GM19463 (cell line): ENCODE measurements around the gene ARL2BP.

ENCODE experiments used
- ATAC-seq: cut with Tn5 transposase; IDR thresholded peaks from one replicate; pipeline ENCODE4 v1.9.1; 2021; ENCODE audit warnings: mild to moderate bottlenecking, moderate library complexity; ENCODE audit not compliant: unreplicated experiment

The ARL2BP gene

DNA sequence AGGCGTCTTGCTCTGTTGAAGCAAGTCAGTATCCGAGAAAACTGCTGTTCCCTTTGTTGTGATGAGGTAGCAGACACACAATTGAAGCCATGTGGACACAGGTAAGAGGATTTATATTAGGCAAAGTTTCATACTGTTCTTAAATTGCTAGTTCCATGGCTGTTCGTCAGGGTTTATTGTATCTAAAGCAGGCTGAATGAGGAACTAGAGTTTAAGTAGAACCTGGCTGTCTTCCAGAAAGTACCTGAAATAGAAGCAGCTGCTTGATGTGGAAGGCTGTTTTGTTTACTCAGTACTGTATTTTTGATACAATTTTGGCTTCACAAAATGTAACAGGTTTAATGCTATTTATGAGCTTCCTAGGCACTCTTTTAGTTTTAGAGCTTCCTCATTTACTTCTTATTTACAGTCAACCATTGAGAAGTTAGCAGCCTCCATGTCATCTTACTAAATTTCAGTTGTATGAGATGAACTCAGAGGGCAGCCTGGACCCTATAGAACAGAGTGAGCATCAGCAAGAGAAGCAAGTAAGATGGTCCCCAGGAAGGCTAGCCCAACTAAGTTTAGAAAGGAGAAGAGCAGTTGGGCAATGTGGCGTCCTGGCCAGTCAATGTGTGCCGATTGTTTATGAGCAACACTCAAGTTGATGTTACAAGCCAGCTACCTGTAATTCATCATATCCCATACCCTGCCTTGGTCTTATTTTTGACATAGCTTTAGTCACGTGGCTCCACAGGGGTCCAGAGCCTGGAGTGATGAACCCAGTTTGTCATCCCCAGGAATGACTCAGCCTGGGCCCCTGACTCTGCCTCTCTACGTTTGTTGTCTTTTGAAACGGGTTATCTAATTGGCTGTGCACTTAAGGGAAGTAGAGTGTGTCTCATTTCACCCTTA lies 9.7 kb upstream of the ARL2BP start:
- no peak for ATAC-seq

DNA sequence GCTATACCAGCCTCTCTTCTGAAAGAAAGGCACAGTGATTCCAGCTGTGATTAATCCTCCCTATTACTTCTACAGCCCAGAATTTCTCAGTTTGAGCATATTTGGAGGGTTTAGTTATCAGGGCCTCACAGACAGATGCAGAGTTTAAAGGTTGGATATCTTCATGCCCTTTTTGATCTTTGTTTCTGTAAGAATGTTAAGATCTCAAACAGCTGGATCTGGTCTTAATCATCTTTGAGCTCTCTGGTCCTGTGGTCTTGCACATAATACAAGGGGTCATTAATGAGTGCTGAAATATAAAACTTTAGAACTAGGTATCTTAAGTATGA lies 9.1 kb upstream of the ARL2BP start:
- ATAC-seq = no peak

DNA sequence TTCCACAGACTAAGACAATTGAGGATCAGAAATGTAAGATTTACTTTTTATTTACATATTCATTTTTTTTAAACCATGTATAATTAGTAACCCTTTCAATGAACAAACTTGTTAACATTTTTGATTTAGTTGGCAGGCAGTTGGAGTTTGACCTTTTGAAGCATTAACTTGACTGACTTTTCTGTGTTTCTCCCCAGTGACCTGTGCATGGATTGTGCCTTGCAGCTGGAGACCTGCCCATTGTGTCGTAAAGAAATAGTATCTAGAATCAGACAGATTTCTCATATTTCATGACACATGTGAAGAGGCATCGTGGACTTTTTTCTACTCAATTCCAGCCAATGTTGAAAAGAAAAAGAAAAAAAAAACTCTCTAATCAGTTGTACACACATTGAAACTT lies 6.4 kb upstream of the ARL2BP start:
- no peak for ATAC-seq

DNA sequence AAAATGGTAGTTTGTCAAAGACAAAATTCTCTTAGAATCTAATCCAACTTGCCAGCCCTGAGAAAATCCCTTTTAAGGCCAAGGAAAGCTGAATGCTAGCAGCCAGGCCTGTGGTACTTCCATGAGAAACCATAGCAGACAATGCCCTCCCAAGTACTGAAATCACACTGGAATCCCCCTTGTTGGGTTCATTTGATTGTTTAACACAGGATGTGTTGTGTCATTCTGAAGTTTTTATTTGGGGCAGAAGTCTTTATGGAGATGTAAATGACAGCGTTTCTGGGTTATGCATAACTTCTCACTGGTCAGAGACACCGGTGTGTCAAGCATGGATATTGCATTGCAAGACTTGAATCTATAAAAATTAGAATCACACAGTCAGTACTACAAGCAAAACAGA lies 6.0 kb upstream of the ARL2BP start:
- ATAC-seq = no peak

DNA sequence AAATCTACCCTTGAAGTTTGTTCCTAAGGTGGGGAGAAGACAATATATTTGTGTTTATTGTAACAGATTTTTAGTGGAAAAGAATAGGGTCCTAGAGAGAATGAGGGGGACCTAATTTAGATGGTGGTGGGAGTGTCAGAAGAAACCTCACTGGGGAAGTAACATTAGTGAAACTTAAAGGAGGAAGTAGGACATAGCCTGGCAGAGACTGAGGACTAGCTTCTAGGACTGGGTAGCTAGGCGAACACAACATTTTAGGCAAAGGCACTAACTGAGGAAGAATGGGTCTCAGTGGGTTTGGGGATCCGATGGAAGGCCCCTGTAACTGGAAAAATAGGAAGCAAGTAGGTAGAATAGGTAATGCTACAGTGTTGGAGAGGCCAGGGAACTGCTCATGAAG lies 4.2 kb upstream of the ARL2BP start:
- no peak for ATAC-seq

DNA sequence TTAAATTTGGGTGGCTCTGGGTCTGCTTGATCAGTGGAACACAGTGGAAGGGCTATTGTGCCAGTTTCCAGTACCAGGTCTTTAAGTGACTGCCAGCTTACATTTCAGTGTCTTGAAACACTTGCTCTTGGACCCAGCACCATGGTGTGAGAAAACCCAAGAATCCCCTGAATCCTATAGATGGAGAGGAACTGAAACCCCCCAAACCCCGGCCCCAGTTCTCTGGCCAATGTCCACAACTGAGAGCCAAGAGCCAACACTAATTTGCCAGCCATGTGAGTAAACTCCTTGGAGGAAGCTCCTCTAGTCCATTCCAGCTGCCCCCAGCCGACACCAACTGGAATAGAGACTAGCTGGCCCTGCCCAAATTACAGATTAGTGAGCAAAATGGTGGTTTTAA lies 2.4 kb upstream of the ARL2BP start:
- no peak for ATAC-seq

DNA sequence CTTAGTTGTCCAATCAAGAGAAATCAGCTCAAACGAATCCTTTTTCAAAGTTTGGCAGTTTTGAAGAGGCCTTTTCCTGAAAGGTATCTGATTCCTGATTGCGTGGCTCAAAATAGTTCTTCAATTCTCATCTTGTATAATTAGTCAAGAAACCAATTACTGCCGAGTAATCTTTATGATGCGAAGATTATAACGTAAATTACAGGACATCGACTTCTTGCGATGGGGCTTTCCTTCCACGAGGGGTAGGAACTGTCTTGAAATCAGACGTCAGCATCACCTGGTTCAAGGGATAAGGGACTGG lies 644 bp upstream of the ARL2BP start:
- no peak for ATAC-seq

DNA sequence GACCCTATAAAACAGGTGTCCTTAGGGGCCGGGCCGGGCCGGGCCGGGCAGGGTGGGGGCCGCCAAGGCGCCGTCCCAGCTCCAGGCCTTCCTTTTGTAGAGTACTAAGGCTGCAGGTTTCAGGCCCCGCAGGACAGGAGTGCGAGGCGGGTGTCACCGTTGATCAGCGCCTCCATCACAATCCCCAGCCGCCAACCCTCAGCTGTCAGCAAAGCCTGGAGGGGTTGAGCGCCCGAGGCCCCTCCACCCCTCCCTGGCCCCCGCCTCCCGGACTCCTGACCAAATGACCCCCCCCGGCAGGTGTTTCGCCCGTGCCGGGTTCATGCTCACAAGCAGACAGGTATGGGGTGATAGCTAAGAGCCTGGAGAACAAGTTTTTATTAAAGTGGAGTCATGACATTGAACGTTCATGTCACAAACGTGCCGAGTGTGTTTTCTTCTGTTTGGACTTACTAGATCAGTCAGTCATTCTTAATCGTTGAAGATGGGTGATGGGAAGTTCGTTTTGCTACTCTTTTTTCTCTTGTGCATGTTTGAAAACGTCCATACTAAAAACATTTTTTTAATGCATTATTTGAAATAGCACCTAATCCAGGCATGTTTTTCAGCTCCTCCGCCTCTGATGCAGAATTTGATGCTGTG lies 534 bp downstream of the ARL2BP start:
- no peak for ATAC-seq

DNA sequence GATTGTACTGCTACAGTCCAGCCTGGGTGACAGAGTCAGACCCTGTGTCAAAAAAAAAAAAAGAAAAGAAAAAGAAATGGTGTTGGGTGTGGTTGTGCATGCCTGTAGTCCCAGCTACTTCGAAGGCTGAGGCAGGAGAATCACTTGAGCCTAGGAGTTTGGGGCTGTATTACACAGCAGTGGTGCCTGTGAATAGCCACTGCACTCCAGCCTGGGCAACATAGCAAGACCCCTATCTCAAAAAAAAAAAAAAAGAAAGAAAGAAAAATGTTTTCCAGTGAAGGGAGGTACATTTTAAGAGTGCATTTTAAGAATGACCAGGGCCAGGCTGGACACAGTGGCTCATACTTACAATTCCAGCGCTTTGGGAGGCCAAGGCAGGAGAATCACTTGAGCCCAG lies 6.3 kb downstream of the ARL2BP start:
- no peak for ATAC-seq

DNA sequence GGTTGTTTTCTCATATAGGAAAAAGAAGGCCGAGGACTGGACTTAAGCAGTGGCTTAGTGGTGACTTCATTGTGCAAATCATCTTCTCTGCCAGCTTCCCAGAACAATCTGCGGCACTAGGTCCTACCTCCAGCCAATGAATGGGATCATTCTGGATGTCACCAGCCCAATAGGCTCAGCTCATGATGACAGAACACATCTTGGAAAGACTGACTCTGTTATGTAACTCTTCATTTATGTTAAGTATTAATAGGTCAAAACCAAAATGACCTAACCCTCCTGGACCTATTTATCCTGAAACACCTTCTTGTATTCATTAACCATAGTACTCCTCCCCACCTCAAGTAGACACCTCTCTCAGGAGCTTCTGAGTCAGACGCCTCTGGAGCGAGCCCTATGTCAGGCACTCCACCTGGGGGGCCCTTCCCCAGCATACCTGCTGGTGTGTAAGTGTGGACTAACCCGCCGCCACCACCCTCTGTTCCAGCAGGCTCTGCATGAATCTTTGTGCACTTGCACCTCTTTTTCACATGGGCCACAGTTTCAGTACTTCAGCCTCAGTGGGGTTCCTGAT lies 7.2 kb downstream of the ARL2BP start:
- ATAC-seq = no peak

DNA sequence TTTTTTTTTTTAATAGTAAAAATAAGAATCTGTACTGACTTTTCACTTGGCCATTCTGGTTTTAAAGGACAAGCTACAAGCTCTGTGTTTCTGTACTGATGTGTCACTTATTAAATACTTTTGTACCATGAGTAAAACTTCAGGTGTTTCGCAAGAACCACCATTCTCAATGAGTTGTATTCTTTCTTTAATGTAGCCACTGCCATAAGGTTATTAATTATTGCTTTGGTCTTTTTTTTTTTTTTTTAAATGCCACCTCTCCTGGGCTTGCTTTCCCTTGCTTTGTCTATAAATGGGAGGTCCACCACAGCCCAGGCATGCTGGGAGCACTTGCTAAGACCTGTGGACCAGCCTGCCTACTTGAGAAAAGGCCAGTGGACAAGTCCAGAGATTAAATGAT lies 8.4 kb downstream of the ARL2BP start:
- no peak for ATAC-seq

DNA sequence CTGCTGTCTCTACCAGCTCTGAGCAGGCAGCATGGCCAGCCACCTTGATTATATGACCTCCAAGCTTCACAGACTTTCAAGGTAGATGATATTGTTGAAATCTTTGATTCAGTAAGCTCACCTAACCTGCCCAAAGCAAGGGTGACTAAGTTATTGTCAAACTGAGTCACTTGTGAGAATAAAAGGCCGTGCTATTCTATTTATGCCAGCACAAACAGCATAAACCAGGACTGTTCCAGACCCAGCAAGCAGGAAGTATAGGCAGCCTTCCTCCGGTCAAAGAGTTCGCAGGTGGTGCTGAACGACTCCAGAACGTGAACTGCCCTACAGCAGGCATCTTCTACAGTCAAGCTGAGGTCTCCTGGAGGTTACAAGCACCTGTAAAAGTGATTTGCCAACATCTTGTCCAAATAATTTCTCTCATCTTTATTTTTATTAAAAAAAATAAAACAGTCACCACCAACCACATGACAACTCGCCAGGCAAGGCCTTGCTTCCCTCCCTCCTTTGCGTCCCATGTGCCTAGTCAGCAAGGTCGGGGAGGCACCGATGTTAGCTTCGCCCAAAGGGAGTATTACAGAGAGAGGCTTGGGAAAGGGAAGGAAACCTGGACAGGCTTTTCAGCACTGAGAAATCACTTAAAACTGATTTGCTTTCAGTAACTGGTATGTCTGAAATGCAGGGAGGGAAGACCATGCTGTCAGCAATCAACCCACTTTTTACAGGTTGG lies 10.8 kb downstream of the ARL2BP start:
- ATAC-seq = no peak

DNA sequence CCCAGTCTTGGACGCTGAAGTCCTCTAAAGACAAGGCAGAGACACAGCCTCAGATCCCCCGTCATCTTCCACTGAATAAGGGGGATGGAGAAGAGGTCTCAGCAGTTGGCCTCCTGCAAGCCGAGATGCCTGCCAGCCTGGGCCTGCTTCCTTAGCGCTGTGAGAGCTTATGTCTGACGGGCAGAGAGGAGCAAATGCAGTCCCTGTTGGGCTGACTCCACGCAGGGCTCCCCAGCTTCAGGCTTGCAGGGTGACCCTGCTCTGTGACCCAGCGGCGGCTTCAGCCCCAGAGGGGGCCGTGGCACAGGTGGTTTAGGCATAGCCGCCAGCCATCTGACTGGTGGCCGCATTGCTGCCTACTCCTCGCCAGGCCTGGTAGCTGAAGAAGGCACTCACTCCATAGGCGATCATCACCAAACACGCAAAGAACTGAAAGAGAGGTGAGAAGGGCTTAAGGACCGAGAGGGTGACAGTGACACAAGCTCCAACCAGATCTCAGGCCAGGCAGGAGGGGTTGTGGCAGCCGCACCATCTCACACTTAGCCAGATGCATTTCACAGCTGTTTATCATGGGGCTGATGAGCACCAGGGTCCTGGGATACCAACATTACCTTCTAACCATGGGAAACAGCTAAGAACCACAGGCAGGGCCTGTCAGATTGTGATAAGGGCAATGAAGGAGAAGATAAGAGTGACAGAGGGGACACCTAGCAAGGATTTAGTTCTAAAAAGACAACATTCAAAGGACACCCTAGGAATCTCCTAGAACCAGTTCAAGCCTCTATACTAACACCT lies 11.7 kb downstream of the ARL2BP start:
- ATAC-seq = no peak

DNA sequence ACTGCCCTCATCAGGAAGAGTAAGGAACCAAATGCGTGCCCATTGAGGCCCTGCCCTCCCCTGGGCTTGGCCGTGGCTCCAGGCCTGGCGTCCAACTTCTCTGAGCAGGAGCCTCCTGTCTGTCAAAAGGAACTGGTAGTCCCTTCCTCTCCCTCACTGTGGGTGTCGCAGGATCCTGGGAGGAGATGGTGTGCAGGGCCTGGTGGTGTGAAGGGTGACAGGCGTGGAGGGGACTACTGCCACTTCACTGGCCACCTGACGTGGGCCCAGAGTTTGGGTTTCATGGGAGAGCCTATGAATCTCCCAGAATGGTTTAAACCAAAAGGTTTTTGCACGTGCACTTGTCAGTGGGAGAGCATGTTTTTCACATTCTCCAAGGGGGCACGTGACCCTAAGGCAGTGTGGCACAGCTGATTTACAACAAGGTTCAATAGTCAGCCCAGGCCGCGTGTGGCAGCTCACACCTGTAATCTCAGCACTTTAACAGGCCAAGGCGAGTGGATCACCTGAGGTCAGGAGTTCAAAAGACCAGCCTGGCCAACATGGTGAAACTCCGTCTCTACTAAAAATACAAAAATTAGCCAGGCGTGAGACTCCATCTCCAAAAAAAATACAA lies 12.5 kb downstream of the ARL2BP start:
- ATAC-seq = no peak

DNA sequence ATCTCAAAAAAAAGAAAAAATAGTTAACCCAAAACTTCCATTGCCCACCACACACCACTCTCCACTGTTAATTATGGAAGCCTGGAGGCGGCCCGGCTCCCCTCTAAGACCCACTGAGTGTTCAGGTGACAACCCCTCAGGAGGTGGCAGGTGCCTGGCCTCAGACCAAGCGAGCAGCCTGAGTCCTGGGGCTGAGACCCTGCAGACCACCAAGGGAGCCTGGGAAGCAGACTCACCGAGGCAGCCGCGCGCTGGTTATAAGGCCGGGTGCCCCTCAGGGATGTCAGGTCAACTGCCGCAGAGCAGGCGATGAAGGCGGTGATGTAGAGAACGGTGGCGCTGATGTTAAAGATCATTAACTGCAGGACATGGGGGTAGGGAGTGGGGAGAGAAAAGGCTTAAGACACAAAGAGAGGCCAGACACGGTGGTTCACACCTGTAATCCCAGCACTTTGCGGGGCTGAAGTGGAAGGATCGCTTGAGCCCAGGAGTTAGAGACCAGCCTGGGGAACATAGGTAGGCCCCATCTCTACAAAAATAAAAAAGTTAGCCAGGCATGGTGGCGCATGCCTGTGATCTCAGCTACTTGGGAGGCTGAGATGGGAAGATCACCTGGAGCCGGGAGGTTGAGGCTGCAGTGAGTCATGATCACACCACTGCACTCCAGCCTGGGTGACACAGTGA lies 13.3 kb downstream of the ARL2BP start:
- no peak for ATAC-seq

DNA sequence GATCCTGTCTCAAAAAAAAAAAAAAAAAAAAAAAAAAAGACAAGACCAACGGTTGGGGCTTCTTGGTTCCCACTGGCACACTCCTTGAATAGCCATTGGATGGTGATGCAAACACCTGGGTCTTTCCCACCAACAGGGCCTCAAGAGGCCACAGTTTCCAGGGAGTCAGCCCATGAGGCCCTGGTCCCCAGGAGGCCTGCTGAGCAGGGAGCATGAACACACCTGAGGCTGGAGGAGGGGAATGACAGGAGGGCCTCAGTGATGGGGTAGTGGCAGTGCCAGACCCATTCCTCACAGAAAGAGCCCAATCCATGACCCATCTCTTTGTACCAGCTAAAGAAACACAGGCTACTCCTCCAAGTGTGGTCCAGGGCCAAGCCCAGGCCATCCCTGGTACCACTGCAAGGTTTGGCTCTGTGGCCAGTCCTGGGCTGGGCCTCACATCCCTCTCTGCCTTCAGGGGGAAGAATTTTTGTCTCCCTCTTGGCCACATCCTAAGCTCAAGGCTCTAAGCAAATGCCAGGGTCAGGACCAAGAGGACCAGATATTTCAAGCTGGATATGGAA lies 13.9 kb downstream of the ARL2BP start:
- no peak for ATAC-seq

DNA sequence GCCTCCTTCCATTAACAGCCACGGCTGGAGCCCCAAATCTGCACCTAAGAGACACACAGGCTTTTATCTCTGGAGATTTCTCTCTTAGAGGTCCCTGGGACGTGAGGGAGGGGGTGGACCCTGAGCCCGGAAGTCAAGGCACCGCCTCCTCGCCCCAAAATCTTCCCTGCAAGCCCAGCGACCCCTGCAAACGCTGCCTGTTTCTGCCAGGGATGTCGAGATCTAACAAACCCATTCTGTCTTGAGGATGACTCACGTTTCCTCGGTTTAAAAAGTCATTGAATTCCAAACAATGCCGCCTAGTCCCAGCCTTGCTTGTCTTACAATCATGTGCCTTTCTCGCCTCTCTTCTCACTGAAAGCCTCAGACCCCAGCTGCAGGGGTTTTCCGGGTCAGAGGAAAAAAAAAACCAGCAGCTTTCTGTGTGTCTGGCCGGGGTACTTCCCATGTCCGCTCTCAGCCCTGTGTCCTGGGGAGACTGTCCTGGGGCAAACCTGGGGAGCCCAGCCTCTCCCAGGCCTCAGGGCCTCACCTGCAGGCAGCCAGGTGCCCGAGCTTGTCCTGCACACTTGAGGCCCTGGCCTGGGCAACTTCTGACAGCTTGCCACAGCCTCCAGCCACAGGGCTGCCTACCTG lies 15.4 kb downstream of the ARL2BP start:
- peak; percentile 66 for ATAC-seq

DNA sequence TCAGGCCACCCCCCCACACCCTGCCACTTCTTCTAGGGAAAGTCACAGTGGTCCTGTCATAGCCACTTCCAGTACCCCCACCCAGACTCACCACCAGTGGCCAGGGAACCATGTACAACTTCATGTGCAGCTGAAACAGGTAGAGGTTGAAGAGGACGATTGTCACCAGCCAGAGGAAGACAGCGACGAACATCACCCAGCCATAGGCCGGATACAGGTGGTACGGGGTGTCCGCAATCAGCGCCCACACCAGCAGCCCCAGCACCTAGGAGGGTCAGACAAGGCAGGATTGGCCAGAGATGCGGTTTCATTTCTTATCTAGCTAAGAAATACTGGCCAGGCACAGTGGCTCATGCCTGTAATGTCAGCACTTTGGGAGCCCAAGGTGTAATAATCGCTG lies 16.7 kb downstream of the ARL2BP start:
- ATAC-seq = no peak

DNA sequence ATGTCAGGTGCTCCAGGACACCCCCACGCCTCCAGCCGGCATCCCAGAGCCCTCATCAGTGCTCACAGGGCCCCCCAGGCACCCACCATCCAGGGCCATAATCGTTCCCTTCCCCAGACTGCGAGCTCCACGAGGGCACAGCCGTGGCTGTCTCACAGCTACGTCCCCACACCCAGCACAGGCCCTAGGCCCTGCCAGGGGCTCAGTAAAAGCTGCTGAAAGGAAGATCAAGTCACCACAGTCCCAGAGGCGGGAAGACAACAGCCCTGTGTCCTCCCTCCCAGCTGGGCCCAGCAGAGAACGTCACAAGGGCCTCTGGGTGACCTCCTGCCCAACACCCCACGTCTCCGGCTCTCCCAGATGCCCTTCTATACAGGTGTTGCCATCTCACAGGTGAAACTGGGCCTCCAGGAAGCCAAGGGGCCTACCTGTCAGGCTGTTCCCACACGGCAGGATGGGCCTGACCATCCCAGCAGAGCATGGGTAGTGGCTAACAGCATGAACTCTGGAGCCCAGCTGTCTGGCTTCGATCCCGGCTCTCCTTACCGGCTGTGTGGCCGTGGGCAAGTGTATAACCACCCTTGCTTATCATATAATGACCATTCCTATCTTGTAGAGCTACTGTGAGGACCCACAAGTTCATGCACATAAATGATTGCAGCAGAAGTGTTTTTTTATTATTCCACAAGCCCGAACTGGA lies 17.9 kb downstream of the ARL2BP start:
- ATAC-seq = no peak
